NB4 (cell line): ENCODE data around the gene ZWILCH.
A peak's percentile ranks its signal among the peaks of the same experiment; 100 is the strongest.

Source experiments
- DNase-seq: peaks from one replicate; pipeline ENCODE4 v3.0.0; 2010; ENCODE audit warnings: low read depth
- H3K4me3 ChIP-seq: one replicate; pipeline ENCODE4 v1.5.1; 2011; ENCODE audit warnings: mild to moderate bottlenecking, low read depth, low read length, moderate library complexity
- MYC ChIP-seq: IDR thresholded peaks from 2 replicates; pipeline ENCODE4 v1.6.1; 2011; ENCODE audit warnings: low read depth, low read length
- POLR2A ChIP-seq: IDR thresholded peaks from 2 replicates; pipeline ENCODE4 v1.6.1; 2011; ENCODE audit warnings: mild to moderate bottlenecking; ENCODE audit not compliant: insufficient read length; ENCODE audit errors: extremely low read depth
- TF ChIP-seq, protein P1 (sequence below): IDR thresholded peaks from 2 replicates; pipeline ENCODE4 v1.6.1; 2011; ENCODE audit warnings: low read depth, low read length
- TF ChIP-seq, protein P2 (sequence below): IDR thresholded peaks from one replicate; pipeline ENCODE4 v1.5.1; 2012; ENCODE audit warnings: low read depth, low read length

The ZWILCH gene

DNA sequence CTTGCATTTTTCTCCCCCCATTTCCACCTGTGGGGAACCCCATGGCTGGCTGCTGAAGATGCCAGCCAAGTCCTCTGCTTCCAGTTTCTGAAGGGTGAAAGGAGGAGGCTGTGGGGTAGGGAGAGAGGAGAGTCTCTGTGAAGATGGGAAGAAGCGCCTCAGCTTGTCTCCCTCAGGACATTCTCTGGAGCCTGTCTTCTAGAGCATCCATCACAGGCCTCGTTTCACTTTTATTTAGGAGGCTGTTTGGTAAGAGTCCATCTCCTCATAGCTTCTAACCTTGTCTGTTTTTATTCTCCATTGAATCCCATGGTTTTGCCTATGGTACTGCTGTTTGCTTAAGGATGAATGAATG lies 69.4 kb downstream of the ZWILCH start:
- TF ChIP-seq MYC (no peak), POLR2A (no peak)
- TF ChIP-seq, protein P1, sequence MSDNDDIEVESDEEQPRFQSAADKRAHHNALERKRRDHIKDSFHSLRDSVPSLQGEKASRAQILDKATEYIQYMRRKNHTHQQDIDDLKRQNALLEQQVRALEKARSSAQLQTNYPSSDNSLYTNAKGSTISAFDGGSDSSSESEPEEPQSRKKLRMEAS: no peak
- TF ChIP-seq, protein P2, sequence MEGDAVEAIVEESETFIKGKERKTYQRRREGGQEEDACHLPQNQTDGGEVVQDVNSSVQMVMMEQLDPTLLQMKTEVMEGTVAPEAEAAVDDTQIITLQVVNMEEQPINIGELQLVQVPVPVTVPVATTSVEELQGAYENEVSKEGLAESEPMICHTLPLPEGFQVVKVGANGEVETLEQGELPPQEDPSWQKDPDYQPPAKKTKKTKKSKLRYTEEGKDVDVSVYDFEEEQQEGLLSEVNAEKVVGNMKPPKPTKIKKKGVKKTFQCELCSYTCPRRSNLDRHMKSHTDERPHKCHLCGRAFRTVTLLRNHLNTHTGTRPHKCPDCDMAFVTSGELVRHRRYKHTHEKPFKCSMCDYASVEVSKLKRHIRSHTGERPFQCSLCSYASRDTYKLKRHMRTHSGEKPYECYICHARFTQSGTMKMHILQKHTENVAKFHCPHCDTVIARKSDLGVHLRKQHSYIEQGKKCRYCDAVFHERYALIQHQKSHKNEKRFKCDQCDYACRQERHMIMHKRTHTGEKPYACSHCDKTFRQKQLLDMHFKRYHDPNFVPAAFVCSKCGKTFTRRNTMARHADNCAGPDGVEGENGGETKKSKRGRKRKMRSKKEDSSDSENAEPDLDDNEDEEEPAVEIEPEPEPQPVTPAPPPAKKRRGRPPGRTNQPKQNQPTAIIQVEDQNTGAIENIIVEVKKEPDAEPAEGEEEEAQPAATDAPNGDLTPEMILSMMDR: no peak
- DNase-seq: no peak
- H3K4me3 ChIP-seq: no peak overlapping the region

DNA sequence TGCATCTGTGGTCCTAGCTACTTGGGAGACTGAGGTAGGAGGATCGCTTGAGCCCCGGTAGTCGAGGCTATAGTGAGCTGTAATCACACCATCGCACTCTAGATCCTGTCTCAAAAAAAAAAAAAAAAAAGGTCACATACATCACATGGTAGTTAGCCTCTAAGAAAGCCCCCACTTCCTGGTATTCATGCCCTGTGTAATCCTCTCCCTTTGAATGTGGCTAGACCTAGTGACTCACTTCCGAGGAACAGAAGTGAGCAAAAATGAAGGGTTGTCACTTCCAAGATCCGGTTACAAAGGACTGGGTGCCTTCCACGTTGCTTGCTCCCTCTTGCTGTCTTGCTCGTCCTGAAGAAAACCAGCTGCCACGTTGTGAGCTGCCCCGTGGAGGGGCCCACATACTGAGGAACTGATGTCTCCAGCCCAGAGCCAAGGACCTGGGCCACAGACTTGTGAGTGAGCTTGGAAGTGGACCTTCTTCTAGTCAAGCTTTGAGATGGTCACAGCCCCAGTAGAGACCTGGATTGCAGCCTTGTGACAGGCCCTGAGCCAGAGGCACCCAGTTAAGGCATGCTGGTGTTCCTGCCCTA lies 73.3 kb downstream of the ZWILCH start:
- TF ChIP-seq, protein P2: no peak
- TF ChIP-seq, protein P1: no peak
- TF ChIP-seq POLR2A: no peak
- no peak for TF ChIP-seq MYC
- H3K4me3 ChIP-seq: no peak overlapping the region
- DNase-seq: peak; percentile 42

DNA sequence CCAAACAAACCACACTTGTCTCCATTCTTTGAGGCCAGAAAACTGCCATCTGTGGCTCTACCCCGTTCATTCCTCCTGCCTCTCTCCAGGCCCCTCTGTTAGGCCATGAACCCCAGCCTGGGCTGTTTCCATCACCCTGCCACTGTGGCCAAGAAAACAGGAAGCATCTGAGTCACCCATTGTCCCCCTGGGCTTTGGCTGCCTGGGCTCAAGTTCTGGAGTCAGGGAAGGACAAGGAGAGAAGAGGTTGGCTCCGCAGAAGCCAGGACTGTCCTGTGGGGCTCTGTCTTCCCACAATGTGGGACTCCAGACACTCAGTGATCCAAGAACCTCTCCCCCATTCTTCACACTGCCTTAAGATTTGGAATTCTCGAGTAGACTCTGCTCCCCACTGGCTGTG lies 75.5 kb downstream of the ZWILCH start:
- no peak overlapping the region for H3K4me3 ChIP-seq
- no peak for TF ChIP-seq POLR2A
- TF ChIP-seq, protein P2: no peak
- TF ChIP-seq, protein P1: no peak
- no peak for TF ChIP-seq MYC
- peak; percentile 71 for DNase-seq

DNA sequence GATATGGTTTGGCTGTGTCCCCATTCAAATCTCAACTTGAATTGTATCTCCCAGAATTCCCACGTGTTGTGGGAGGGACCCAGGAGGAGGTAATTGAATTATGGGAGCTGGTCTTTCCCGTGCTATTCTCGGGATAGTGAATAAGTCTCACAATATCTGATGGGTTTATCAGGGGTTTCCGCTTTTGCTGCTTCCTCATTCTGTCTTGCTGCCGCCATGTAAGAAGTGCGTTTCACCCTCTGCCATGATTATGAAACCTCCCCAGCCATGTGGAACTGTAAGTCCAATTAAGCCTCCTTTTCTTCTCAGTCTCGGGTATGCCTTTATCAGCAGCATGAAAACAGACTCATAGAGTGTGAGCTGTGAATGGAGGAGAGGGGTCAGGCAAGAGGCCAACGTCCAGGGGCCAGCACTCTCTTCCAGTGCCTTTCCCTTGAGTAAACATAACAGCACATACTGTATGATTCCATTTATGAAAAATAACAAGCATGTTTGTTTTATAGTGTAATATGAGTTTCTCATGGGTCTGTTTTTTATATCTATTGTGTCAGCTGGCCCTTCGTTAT lies 76.9 kb downstream of the ZWILCH start:
- peak; percentile 28 for DNase-seq
- H3K4me3 ChIP-seq: no peak overlapping the region
- TF ChIP-seq, protein P1: no peak
- TF ChIP-seq POLR2A: no peak
- no peak for TF ChIP-seq MYC
- TF ChIP-seq, protein P2: no peak

DNA sequence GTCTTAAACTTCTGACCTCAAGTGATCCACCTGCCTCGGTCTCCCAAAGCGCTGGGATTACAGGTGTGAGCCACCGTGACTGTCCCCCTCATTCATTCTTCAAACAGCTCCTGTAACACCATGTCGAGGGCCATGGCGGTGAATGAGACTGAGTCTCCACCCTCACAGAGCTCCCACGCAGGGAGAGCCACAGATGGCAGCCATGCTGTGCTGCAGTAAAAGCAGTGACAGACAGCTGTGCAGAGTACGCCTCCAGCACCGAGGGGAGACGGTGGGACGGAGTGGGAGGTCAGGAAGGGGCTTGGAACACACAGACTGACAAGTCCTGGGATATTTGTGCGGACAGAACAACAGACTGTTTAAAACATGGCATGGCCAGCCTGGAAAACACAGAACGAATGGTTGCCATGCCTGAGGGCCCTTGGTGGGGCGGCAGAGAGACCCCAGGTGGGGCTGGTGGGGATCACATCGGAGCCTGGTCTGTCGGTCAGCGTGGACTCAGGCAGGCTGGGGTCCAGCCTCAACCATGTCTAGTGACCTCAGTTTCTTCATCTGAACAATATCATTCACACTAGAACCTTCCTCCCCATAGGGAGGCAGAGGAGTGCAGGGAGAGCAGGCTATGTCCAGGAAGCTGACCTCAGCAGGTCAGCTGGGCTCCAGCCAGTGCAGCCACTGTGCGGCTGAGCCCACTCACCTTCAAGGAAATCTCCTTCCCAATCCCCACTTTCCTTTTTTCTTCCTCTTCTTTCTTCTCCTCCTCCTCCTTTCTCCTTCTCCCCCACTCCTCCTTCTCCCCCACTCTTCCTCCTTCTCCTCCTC lies 81.2 kb downstream of the ZWILCH start:
- H3K4me3 ChIP-seq: no peak overlapping the region
- no peak for TF ChIP-seq MYC
- TF ChIP-seq, protein P1: no peak
- TF ChIP-seq, protein P2: no peak
- no peak for DNase-seq
